Astrocyte of the hippocampus (primary cell): ENCODE data around the gene STRN.
A peak's percentile ranks its signal among the peaks of the same experiment; 100 is the strongest.
"Not testable (repeated sequence)": the region's sequence is repeated elsewhere in the genome, so short reads cannot be mapped to it uniquely, and the experiment has no call there.

Experiments
- DNase-seq: peaks from one replicate; pipeline ENCODE4 v3.0.0; 2011; ENCODE audit warnings: low read depth, low spot score

The STRN gene

DNA sequence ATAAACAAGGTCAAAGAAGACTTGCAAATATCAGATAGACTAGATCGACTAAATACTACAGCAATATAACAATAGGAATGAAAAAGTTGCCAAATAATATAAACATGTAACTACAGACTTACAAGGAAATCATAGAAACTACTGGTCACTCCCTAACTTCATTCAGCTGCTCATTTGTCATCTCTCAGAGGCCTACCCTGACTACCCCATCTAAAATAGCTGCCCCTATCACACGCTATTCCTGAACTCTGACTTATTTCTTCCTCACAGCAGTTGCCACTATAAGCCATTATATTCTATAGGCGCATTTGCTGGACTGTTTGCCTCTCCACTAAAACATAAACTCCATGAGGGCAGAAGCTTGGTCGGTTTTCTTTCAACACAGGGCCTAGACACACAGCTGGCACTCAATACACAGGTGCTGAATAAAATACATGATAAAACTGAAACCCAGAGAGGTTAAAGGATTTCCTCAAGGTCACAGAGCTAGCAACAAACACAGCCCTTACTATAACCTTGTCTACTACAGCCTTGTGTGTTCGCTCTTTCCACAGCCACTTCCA is 1.8 kb downstream of the STRN start:
- no peak for DNase-seq

DNA sequence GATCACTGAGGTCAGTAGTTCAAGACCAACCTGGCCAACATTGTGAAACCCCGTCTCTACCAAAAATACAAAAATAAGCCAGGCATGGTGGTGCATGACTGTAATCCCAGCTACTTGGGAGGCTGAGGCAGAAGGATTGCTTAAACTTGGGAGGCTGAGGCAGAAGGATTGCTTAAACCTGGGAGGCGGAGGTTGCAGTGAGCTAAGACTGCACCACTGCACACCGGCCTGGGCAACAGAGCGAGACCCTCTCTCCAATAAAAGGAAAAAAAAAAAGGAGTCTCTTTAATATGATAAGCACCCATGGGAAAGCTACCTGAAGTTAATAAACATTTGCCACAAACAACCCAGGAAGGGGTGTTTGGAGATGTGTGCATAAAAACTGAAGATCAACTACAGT is 2.6 kb downstream of the STRN start:
- no peak for DNase-seq

- no peak for DNase-seq
Measured at GRCh38 chr2:36963106-36963505, 3.2 kb downstream of the STRN start.

DNA sequence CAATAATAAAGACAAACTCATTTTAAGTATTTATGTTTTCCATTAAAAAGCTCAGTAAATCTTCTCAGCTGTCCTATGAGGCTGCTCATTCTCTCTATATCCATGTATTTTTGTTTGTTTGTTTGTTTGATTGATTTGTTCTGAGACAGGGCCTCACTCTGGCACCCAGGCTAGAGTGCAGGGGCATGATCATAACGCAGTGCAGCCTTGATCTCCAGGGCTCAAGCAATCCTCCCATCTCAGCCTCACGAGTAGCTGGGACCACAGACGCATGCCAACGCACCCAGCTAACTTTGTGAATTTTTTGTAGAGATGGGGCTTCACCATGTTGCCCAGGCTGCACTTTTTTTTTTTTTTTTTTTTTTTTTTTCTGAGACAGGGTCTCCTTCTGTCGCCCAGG is 5.6 kb downstream of the STRN start:
- DNase-seq, result no peak

DNA sequence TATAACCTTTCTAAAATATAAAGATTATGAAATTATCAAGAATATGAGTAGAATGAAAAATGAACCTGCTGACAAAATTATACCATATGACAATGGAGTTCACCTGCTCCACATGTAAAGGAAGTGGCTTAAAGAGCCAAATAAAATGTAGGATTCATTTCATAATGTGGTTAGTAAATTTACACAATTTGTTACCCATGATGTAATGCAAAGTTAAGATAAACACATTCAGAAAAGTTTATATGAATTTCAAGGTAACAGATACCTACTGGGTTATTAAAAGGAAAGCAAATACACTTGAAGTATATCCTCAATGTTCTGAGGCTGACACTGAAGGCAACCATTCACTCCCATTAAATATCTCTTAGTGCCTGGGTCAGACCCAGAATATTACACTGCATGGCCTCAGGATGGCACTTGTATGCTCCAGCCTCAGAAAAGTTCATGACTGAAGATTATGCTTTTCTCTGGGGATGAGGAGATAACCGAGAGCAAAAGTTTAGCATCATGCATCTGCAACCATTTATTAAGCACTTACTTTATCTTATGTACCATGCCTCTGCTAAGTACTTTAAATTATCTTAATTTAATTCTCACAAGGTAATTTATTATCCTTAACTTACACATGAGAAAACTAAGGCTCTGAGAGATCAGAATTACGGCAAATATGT is 6.2 kb downstream of the STRN start:
- no peak for DNase-seq

DNA sequence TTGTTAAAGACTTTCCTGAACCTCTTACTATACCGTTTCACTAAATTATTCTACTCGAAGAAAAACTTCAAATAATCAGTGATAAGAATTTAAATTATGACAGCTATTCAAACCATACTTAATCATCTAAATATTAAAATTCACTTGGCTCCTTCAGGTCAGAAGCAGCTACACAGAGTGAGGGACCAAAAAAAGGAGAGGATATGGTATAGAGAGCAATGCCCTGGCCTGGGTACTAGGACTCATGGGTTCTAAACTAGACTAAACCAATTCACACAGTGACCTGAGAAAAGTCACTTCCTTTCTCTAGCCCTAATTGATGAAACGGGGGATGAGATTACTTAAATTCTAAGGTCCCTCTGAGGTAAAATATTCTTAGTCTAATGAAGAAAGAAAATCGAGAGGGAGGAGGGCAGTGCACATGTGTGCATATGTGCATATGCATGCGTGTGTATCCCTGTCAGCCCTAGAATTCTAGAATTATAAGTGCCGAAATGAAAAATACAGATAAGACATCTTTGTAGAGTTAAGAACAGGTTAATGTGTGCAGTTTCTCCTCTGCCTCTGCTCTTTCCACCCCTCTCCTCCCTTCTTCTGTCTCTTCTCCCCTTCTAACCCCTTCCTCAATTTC is 11.2 kb downstream of the STRN start:
- DNase-seq, result no peak

DNA sequence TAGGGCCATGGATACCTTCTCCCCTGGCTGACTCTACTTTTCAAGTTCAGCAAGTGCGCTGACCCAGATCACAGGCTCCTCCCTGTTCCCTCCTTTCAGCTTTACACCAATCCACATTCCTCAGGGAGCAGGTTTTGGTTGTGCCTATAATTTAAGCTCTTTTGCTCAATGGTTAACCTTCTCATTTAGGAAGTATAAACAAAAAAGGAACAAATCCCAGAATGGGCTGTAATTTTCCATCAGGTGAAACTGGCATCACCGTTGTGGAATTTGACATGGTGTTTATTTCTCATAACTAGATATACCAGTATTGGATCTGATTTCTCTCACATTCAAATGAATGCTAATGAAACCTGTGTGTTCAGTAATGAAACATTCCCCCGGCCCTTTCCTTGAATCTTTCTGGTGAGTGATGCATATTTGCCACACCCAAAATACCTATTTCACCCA is 13.6 kb downstream of the STRN start:
- DNase-seq, result no peak

GRCh38 chr2:36951574-36951973 is 14.8 kb downstream of the STRN start:
- no peak for DNase-seq

- no peak for DNase-seq
Measured at GRCh38 chr2:36951027-36951518, 15.3 kb downstream of the STRN start.

GRCh38 chr2:36949845-36950244 is 16.5 kb downstream of the STRN start:
- no peak for DNase-seq

DNA sequence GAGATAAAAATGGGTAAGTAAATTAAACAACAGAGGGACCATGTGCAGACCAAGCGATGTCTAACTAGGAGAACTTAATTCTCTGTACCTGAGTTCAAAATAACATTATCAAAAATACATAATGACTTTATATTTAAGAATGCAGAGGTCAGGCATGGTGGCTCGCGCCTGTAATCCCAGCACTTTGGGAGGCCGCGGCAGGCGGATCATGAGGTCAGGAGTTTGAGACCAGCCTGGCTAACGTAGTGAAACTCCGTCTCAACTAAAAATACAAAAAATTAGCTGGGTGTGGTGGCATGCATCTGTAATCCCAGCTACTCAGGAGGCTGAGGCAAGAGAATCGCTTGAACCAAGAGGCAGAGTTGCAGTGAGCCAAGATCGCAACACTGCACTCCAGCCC is 21.1 kb downstream of the STRN start:
- not testable (repeated sequence) for DNase-seq

DNA sequence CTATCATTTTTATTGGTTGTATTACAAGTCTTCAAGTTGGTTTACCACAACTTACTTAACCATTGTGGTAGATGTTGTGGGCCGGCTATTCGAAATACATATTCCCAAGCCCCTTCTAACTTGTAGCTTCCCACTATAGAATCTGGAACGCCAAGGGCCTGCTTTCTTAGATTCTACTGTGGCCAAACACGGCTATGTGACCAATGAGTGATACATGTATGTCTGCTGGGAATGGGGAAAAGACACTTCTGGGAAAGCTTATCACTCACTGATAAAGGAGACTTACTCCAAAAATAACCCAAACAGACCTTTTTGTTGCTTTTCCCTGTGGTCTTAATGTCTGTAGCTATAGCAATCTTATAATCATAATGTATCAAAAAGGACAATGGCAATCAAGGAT is 24.5 kb downstream of the STRN start:
- DNase-seq, result no peak

DNA sequence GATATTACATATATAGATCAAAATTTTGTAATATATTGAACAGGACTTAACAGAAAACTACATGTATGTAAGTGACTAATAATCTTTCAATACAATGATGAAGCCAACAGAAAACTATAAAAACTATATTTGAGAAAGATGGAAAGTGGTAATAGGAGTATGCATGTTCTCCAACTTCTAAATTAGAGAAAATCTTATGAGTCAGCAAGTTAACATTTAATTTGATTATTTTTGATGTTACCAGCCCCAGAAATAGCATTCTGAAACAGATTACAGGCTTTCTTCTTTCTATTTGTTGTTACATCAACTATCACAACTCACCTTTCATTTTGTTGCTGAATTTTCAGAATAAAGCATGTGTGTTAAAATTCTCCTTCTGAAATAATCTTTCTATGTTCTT is 29.8 kb downstream of the STRN start:
- not testable (repeated sequence) for DNase-seq

DNA sequence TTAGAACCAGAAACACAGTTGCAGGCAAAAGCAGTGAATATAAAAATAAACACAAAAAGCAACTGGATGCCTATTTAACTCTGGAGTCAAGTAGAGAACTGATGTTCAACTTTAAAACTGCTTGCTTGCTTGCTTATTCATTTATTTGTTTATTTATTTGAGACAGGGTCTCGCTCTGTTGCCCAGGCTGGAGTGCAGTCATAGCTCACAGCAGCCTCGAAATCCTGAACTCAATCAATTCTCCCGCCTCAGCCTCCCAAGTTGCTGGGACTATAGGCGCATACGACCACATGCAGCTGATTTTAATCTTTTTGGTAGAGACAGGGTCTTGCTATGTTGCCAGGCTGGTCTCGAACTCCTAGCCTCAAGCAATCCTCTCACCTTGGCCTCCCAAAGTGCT is 34.6 kb downstream of the STRN start:
- not testable (repeated sequence) for DNase-seq

DNA sequence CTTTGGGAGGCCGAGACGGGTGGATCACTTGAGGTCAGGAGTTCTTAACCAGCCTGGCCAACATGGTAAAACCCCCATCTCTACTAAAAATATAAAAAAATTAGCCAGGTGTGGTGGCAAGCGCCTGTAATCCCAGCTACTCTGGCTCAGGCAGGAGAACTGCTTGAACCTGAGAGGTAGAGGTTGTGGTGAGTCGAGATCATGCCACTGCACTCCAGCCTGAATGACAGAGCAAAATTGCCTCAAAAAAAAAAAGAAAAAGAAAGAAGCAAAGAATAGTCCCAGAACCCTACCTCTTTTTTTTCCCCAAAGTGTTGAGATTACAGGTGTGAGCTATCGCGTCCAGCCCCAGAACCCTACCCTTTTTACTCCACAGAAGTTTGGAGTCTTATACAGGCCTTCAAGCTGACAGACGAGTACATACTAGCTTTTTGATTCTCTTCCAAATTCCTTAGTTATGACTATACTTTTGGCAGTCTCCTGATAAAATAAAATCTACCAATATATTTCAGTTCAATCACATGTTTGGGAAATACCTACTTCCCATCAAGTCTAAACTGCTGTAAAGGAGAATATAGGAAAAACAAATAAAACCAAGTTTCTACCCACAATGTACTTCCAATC is 35.4 kb downstream of the STRN start:
- peak; percentile 58 for DNase-seq

DNA sequence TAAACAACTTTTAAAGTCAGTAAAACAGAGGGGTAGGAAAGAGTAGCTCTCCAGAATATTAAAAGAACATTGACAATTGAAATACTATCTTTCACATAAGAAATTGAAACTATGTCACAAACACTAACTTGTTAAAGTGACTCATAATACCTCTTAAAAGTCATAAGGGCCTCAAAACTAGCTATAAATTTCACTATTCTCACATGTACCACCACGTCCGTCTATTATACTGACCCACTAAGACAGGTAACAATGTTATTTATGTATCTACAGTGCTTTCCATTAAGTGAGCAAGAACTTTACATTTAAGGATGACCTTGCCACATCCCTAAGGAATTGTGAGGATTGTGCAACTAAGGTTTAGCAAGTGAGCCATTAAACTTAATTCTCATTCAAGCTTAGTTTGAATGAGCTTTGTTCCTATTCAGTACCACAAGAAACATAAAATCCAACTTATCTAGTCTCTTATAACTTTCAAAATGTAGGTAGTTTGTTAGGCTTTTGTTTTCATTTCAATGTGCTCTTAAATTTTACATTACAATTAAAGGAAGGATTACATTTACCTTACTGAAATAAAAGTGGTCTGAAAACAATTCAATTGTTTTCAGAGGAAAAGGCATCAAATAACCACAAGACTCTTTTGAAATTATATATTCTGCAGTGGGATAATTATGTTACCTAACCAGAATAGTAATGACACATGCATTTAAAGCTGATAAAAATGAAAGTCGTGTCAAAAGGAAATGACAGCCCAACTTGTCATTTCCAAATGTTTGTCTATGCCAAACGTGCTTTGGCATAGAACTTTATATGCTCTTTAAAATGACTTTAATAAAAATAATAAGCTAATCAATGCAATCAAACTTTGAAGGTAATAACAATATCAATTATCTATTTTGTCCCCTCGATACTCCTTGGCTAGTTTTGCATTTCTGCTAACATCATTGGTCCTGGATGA is 39.9 kb downstream of the STRN start:
- DNase-seq, result not testable (repeated sequence)

- not testable (repeated sequence) for DNase-seq
Measured at GRCh38 chr2:36922629-36923028, 43.7 kb downstream of the STRN start.

- DNase-seq, result no peak
Measured at GRCh38 chr2:36921984-36922383, 44.4 kb downstream of the STRN start.

- no peak for DNase-seq
Measured at GRCh38 chr2:36919041-36919837, 47.1 kb downstream of the STRN start.

DNA sequence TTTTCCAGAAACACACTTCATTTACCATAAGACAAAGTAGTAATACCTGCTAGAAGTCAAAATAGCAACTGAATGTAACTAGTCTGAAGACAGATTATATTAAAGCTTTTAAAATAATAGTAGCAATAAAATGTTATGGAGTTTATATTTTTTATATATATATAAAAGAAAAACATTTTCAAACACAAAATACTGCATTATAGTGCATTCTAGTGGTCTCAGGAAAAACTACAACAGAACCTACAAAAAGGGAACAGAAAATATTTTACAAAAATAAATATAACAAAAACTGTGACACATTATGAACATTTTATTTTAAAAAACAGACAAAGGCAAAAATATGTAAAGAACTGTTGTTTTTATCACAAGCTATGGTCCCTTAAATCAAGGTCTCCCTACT is 48.0 kb downstream of the STRN start:
- DNase-seq, result no peak

- no peak for DNase-seq
Measured at GRCh38 chr2:36915627-36916026, 50.7 kb downstream of the STRN start.
